CD4-positive, alpha-beta memory T cell (primary cell): Measurements from ENCODE around the gene FAM185A. TPM values are rescaled to one million over a fixed set of nuclear protein-coding genes. Genes with fewer than 3 reads are reported as not detected.

Experiments used
- CTCF ChIA-PET: fragments of 350-600 bp; sonication (Branson Sonifier 250); formaldehyde crosslinking; loops from one replicate; lab custom pipeline; 2021; ENCODE audit warnings: inconsistent platforms; ENCODE audit not compliant: partially characterized antibody; lab: Charles Lee
- POLR2A ChIA-PET: fragments of 350-600 bp; sonication (Branson Sonifier 250); formaldehyde crosslinking; loops from one replicate; lab custom pipeline; 2021; ENCODE audit not compliant: partially characterized antibody; lab: Charles Lee
- DNase-seq, 5 donors: peaks; one replicate each; pipeline versions ENCODE4 v3.0.0 to v3.0.0-alpha.2; 2020 to 2022; ENCODE audit warnings: mixed read lengths in 1 of 5
- H3K27ac ChIP-seq: one replicate; pipeline ENCODE4 v1.7.0; 2013; ENCODE audit warnings: low read depth, low read length
- H3K27me3 ChIP-seq: 2 replicates; pipeline ENCODE4 v1.7.0; 2013; ENCODE audit warnings: mild to moderate bottlenecking, low read length, moderate library complexity; ENCODE audit not compliant: insufficient read depth
- H3K36me3 ChIP-seq: 2 replicates; pipeline ENCODE4 v1.7.0; 2013; ENCODE audit warnings: mild to moderate bottlenecking, low read length, moderate library complexity; ENCODE audit not compliant: insufficient read depth
- H3K4me1 ChIP-seq: 2 replicates; pipeline ENCODE4 v1.7.0; 2013; ENCODE audit warnings: mild to moderate bottlenecking, low read length, moderate library complexity; ENCODE audit not compliant: insufficient read depth
- H3K4me3 ChIP-seq, 2 donors: one replicate each; pipeline ENCODE4 v1.7.0; 2013; ENCODE audit warnings: low read length in 2 of 2, mild to moderate bottlenecking in 1 of 2
- H3K9me3 ChIP-seq, 2 donors: one replicate each; pipeline ENCODE4 v1.7.0; 2013; ENCODE audit warnings: low read length in 2 of 2, control low read depth in 1 of 2; ENCODE audit not compliant: control insufficient read depth in 1 of 2
- H3K27ac Mint-ChIP-seq, 7 donors: one replicate each; pipeline ENCODE4 v1.8.0; 2020 to 2021; ENCODE audit warnings: mixed read lengths in 7 of 7, mild to moderate bottlenecking in 6 of 7, inconsistent platforms in 3 of 7, moderate library complexity in 3 of 7
- H3K27me3 Mint-ChIP-seq, 2 donors: one replicate each; pipeline ENCODE4 v1.8.0; 2020 to 2021; ENCODE audit warnings: mixed read lengths in 2 of 2
- H3K36me3 Mint-ChIP-seq, 2 donors: one replicate each; pipeline ENCODE4 v1.8.0; 2020 to 2021; ENCODE audit warnings: mixed read lengths in 2 of 2, inconsistent platforms in 1 of 2, mild to moderate bottlenecking in 1 of 2
- H3K4me1 Mint-ChIP-seq, 4 donors: one replicate each; pipeline ENCODE4 v1.8.0; 2020 to 2021; ENCODE audit warnings: mixed read lengths in 4 of 4, mild to moderate bottlenecking in 1 of 4
- H3K4me3 Mint-ChIP-seq, 8 donors: one replicate each; pipeline ENCODE4 v1.8.0; 2020 to 2021; ENCODE audit warnings: mixed read lengths in 8 of 8, mild to moderate bottlenecking in 7 of 8, moderate library complexity in 6 of 8, inconsistent platforms in 3 of 8
- H3K9me3 Mint-ChIP-seq, 8 donors: one replicate each; pipeline ENCODE4 v1.8.0; 2020 to 2021; ENCODE audit warnings: mixed read lengths in 8 of 8, mild to moderate bottlenecking in 5 of 8, inconsistent platforms in 3 of 8, moderate library complexity in 1 of 8
- intact Hi-C: fragments of 100-400 bp; cut with micrococcal nuclease; formaldehyde crosslinking; loops from one replicate; pipeline ENCODE4 v1.15.1; 2023
- polyA plus RNA-seq, 2 donors: library from polyadenylated mRNA; unstranded; fragments of 300-500 nt; fragmentation: Illumina TruSeq; gene quantifications; one replicate each; pipeline ENCODE4 v1.2.3, GENCODE V29; 2021
- total RNA-seq, 2 experiments: library from RNA; stranded (reverse); gene quantifications; one replicate each; pipeline ENCODE4 v1.2.3, GENCODE V29; 2021

Gene FAM185A
- total and polyA plus RNA-seq, 4 experiments from 2014 or later, result 4.6 to 11.1 (median 7.8) TPM

DNA sequence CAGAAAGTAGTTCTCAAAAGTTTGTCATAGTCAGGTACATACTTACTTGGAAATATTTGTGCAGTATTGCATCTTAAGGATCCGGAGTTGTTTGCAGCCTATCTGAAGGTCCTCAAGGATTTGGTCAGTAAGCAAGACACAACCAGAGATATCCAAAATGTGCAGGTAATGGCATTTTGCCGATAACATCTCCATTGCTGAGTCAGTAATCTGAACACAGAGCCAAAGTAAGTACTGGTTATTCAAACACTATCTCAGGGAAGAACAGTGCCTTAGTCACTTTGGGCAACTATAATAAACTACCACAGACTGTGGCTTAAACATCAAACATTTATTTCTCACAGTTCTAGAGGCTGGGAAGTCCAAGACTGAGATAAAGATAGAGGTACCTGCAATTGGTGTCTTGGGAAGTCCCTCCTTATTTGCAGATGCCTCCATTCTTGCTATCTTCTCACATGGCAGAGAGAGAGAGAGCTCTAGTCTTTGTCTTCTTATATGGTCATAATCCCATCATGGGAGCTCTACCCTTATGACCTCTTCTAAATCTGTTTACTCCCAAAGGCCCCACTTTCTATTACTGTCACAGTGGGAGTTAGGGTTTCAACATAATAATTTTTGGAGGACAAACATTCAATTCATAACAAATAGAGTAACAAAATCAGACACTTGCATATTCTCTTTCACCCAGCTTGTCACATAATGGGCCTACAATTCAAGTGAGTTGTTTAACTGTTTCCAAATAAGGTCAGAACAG is 73.4 kb downstream of the FAM185A start:
- H3K4me3 ChIP-seq, result no peak overlapping the region
- H3K27me3 ChIP-seq, result no peaks in the 10 kb centered on the region
- H3K9me3 ChIP-seq, result no peaks in the 10 kb centered on the region
- intact Hi-C loops, result no loop called here
- ChIA-PET POLR2A (no interaction called here), CTCF (interaction anchor here (1.0 kb wide), 1 partner anchor 11 kb away, joined by 3 read pairs; no protein-coding TSS in a partner anchor)
- Mint-ChIP-seq H3K4me1 (no peaks in the 10 kb centered on the region), H3K27ac (no peak overlapping the region), H3K36me3 (peaks cover 13 to 29% of the 10 kb centered on the region in 2 donors), H3K27me3 (no peaks in the 10 kb centered on the region), H3K9me3 (peaks cover 0 to 2% (median 0%) of the 10 kb centered on the region in 8 donors), H3K4me3 (no peak overlapping the region)
- no peaks in the 10 kb centered on the region for H3K36me3 ChIP-seq
- DNase-seq, result no peak
- H3K4me1 ChIP-seq, result no peaks in the 10 kb centered on the region
- no peak overlapping the region for H3K27ac ChIP-seq

DNA sequence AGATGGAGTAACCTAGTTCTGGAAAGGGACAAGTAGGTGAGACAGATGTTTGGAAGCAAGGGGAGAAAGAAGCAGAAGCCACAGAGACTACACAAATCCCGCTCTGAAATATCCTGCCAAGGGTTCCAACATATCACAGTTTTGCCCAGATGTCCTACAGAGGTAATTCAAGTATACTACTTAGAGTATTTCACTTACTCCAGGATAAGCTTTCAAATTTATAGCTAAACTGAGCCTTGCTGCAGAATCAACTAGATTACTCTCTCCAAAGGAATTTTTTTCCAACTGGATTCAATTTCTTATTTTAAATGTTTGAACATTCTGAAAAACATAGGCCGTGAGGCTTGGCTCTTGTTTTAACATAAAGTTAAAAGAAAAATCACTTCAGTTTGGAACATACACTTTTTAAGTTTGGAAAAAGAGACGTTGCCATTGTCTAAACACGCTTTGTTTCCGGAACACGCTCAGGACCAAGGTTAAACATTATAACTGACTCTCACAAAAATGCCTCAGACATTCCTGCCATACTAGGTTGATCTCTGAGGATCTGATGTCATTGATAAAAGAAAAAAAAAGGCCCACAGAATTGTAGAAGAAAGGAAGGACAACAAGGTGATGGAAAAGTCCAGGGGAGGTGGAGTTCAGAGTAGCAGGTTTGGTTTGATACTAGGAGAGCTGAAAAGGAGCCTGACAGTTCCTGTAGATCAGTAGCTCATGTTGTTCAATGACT is 74.8 kb downstream of the FAM185A start:
- intact Hi-C loops, result no loop called here
- Mint-ChIP-seq H3K9me3 (peaks cover 0 to 3% (median 0%) of the 10 kb centered on the region in 8 donors), H3K4me1 (no peaks in the 10 kb centered on the region), H3K27me3 (no peaks in the 10 kb centered on the region), H3K36me3 (peaks cover 22 to 36% of the 10 kb centered on the region in 2 donors), H3K4me3 (peak overlapping the region in 1 of 8 donors; percentile 31), H3K27ac (no peak overlapping the region)
- CTCF ChIA-PET, result no interaction called here
- no peaks in the 10 kb centered on the region for H3K36me3 ChIP-seq
- H3K4me1 ChIP-seq, result no peaks in the 10 kb centered on the region
- POLR2A ChIA-PET, result no interaction called here
- H3K27me3 ChIP-seq, result no peaks in the 10 kb centered on the region
- DNase-seq, result no peak
- H3K9me3 ChIP-seq, result no peaks in the 10 kb centered on the region
- H3K4me3 ChIP-seq, result no peak overlapping the region
- H3K27ac ChIP-seq, result no peak overlapping the region

DNA sequence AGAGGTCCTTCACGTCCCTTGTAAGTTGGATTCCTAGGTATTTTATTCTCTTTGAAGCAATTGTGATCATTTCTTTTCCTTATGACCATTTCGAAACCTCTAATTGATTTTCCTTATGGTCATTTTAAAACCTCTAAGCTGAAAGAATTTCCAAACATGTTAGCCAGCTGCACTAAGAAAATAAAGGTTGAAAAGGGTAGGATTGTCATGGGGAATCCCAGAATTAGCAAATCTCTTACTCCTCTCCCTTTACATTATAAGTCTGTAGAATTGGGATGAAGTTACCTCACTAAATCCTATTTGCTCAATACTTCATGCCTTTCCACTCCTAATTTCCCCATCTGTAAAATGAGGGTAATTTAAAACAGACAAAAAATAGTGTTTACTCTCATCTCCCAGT is 79.5 kb downstream of the FAM185A start:
- H3K27ac Mint-ChIP-seq, result no peak overlapping the region
- POLR2A ChIA-PET, result no interaction called here
- Histone ChIP-seq H3K27ac (no peak overlapping the region), H3K4me1 (no peaks in the 10 kb centered on the region), H3K36me3 (no peaks in the 10 kb centered on the region), H3K9me3 (no peaks in the 10 kb centered on the region), H3K27me3 (no peaks in the 10 kb centered on the region), H3K4me3 (no peak overlapping the region)
- intact Hi-C loops, result no loop called here
- DNase-seq, result no peak
- peaks cover 33 to 52% of the 10 kb centered on the region in 2 donors for H3K36me3 Mint-ChIP-seq
- peaks cover 0 to 3% (median 0%) of the 10 kb centered on the region in 8 donors for H3K9me3 Mint-ChIP-seq
- no peaks in the 10 kb centered on the region for H3K27me3 Mint-ChIP-seq
- CTCF ChIA-PET, result no interaction called here
- H3K4me3 Mint-ChIP-seq, result no peak overlapping the region
- H3K4me1 Mint-ChIP-seq, result peaks cover 0 to 2% (median 0%) of the 10 kb centered on the region in 4 donors

DNA sequence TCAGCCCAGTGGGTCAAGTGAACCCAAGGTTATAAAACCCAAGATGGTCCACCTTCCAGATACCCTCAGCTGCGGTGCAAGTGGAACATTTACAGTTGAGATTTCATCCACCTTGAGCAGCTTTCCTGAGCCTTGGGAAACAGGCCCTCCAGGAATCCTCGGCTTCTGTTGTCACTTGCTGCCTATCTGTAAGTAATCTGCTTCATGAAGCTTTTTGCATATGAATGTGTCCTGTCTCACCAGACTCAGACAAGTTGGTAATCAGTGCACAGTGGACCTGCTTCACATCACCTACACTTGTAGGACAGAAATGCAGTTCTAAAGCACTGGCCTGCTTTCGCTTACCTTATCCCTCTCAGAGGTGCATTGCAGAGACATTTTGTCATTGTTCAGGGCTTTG is 80.3 kb downstream of the FAM185A start:
- Mint-ChIP-seq H3K27me3 (no peaks in the 10 kb centered on the region), H3K27ac (no peak overlapping the region), H3K4me1 (peaks cover 0 to 2% (median 0%) of the 10 kb centered on the region in 4 donors), H3K9me3 (peaks cover 0 to 3% (median 0%) of the 10 kb centered on the region in 8 donors), H3K4me3 (no peak overlapping the region), H3K36me3 (peaks cover 32 to 52% of the 10 kb centered on the region in 2 donors)
- no peak for DNase-seq
- ChIA-PET POLR2A (no interaction called here), CTCF (no interaction called here)
- intact Hi-C loops, result no loop called here
- Histone ChIP-seq H3K4me3 (no peak overlapping the region), H3K4me1 (no peaks in the 10 kb centered on the region), H3K36me3 (no peaks in the 10 kb centered on the region), H3K27ac (no peak overlapping the region), H3K9me3 (no peaks in the 10 kb centered on the region), H3K27me3 (no peaks in the 10 kb centered on the region)

DNA sequence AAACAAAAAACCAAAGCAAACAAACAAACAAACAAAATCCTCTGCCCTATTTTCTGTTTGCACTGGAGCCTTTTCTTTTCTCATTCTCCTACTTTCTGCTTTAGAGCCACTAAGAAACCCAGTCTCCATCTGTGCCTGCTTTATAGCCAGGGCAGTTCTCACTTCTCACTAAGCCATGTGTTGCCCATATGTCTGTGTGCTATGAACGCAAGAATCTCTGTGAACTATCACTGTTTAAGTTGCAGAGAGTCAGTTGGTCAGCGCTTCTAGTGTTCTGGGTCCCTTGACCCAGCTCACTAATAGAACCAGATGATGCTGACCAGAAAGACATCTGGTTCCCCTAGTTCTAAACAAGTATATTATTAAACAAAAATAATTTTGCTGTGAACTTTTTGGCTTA is 81.4 kb downstream of the FAM185A start:
- Mint-ChIP-seq H3K9me3 (peaks cover 0 to 3% (median 0%) of the 10 kb centered on the region in 8 donors), H3K4me3 (no peak overlapping the region), H3K27ac (no peak overlapping the region), H3K4me1 (peaks cover 0 to 2% (median under 1%) of the 10 kb centered on the region in 4 donors), H3K36me3 (peaks cover 32 to 55% of the 10 kb centered on the region in 2 donors), H3K27me3 (no peaks in the 10 kb centered on the region)
- no peak overlapping the region for H3K27ac ChIP-seq
- ChIA-PET POLR2A (no interaction called here), CTCF (no interaction called here)
- H3K27me3 ChIP-seq, result no peaks in the 10 kb centered on the region
- no peaks in the 10 kb centered on the region for H3K36me3 ChIP-seq
- no peak overlapping the region for H3K4me3 ChIP-seq
- intact Hi-C loops, result no loop called here
- H3K9me3 ChIP-seq, result no peaks in the 10 kb centered on the region
- DNase-seq, result no peak
- no peaks in the 10 kb centered on the region for H3K4me1 ChIP-seq

- Mint-ChIP-seq H3K27me3 (no peaks in the 10 kb centered on the region), H3K9me3 (peaks cover 0 to 2% (median 0%) of the 10 kb centered on the region in 8 donors), H3K4me3 (no peak overlapping the region), H3K27ac (no peak overlapping the region), H3K4me1 (peaks cover 0 to 2% (median under 1%) of the 10 kb centered on the region in 4 donors), H3K36me3 (peaks cover 31 to 63% of the 10 kb centered on the region in 2 donors)
- ChIA-PET CTCF (no interaction called here), POLR2A (no interaction called here)
- H3K27me3 ChIP-seq, result no peaks in the 10 kb centered on the region
- no peaks in the 10 kb centered on the region for H3K36me3 ChIP-seq
- no peaks in the 10 kb centered on the region for H3K9me3 ChIP-seq
- DNase-seq, result no peak
- no peak overlapping the region for H3K4me3 ChIP-seq
- intact Hi-C loops, result no loop called here
- H3K4me1 ChIP-seq, result no peaks in the 10 kb centered on the region
- H3K27ac ChIP-seq, result no peak overlapping the region
Measured at GRCh38 chr7:102832674-102833073, 83.9 kb downstream of the FAM185A start.

DNA sequence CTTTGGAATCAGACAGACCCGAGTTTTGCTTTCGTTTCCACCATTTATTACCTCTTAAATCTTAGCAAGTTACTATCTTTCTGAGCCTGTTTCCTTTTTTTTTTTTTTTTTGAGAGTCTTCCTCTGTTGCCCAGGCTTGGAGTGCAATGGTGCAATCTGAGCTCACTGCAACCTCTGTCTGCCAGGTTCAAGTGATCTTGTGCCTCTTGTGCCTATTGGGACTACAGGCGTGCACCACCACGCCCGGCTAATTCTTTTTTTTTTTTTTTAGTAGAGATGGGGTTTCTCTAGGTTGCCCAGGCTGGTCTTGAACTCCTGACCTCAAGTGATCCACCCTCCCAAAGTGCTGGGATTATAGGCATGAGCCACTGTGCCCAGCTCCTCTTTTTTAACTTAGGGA is 84.5 kb downstream of the FAM185A start:
- Mint-ChIP-seq H3K36me3 (peaks cover 26 to 60% of the 10 kb centered on the region in 2 donors), H3K4me3 (no peak overlapping the region), H3K9me3 (no peaks in the 10 kb centered on the region), H3K27me3 (no peaks in the 10 kb centered on the region), H3K27ac (no peak overlapping the region), H3K4me1 (peaks cover 0 to 2% (median under 1%) of the 10 kb centered on the region in 4 donors)
- POLR2A ChIA-PET, result no interaction called here
- no peaks in the 10 kb centered on the region for H3K27me3 ChIP-seq
- no peaks in the 10 kb centered on the region for H3K36me3 ChIP-seq
- H3K27ac ChIP-seq, result no peak overlapping the region
- CTCF ChIA-PET, result no interaction called here
- intact Hi-C loops, result no loop called here
- no peaks in the 10 kb centered on the region for H3K4me1 ChIP-seq
- H3K4me3 ChIP-seq, result no peak overlapping the region
- DNase-seq, result no peak
- no peaks in the 10 kb centered on the region for H3K9me3 ChIP-seq
